ENCODE data around the gene LARP4B.
A peak's percentile ranks its signal among the peaks of the same experiment; 100 is the strongest.

LARP4B gene

GRCh38 chr10:816958-817357 is 114.5 kb downstream of the LARP4B start:
- Histone ChIP-seq H3K9ac (ENCODE audit: low read depth, low read length, poor library complexity) (no peak overlapping the region), H3K4me2 (ENCODE audit: insufficient read depth, low read length, poor library complexity, severe bottlenecking) (no peak overlapping the region), H4K91ac (ENCODE audit: low read depth, low read length, poor library complexity) (no peak overlapping the region), H2AK5ac (ENCODE audit: low read depth, low read length) (no peak overlapping the region), H3K14ac (ENCODE audit: low read length) (no peak overlapping the region), H2BK120ac (ENCODE audit: low read depth, low read length) (no peak overlapping the region), H3K36me3 (replicated peaks in 1 of 2; ENCODE audit: control insufficient read depth in 2 of 2, insufficient read depth in 2 of 2, low read length in 2 of 2) (peaks cover 62 to 98% of the 10 kb centered on the region in 2 donors), H2BK5ac (ENCODE audit: low read length) (no peak overlapping the region), H2BK15ac (ENCODE audit: low read length) (no peak overlapping the region), H3K4me3 (ENCODE audit: low read length in 2 of 2) (peak overlapping the region in 1 of 2 donors; percentile 46), H3K4me1 (ENCODE audit: control insufficient read depth in 2 of 2, insufficient read depth in 1 of 2, low read depth in 1 of 2, low read length in 2 of 2) (no peaks in the 10 kb centered on the region), H2AFZ (ENCODE audit: low read length) (no peak overlapping the region), H3K4ac (ENCODE audit: low read length) (no peak overlapping the region), H3K27ac (replicated peaks; ENCODE audit: low read length) (no peak overlapping the region), H3K23ac (ENCODE audit: low read depth, low read length, poor library complexity) (no peak overlapping the region), H3K9me3 (replicated peaks in 1 of 2; ENCODE audit: control insufficient read depth in 2 of 2, insufficient read depth in 1 of 2, low read depth in 1 of 2, low read length in 2 of 2) (no peaks in the 10 kb centered on the region), H3K27me3 (ENCODE audit: control insufficient read depth in 3 of 3, insufficient read depth in 3 of 3, low read depth in 1 of 3, low read length in 3 of 3) (no peaks in the 10 kb centered on the region), H3K18ac (ENCODE audit: low read length) (peak overlapping the region; percentile 17), H4K8ac (ENCODE audit: low read depth, low read length) (no peak overlapping the region), H2BK12ac (ENCODE audit: low read length) (no peak overlapping the region), H3K79me1 (ENCODE audit: low read depth, low read length) (peaks cover 2% of the 10 kb centered on the region)
- no CpG with 5 or more reads among the region's 10 CpGs for WGBS, 2 donors (ENCODE audit: extremely low coverage in 2 of 2, insufficient read length in 2 of 2, insufficient replicate concordance in 1 of 2)
- no peak for DNase-seq (ENCODE audit: low spot score)

DNA sequence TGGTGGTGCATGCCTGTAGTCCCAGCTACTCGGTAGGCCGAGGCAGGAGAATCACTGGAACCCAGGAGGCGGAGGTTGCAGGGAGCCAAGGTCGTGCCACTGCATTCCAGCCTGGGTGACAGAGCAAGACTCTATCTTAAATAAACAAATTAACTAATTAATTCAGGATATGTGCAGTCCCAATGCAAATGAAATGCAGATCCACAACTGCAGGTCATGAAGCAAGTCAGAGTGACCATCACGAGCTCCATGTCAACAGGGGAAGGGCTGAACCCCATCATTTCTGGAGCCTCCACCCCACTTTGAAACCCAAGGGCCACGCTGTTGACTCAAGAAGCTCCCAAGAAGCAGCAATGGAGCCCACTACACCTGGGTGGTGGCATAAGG is 115.4 kb downstream of the LARP4B start:
- no peaks in the 10 kb centered on the region for H3K27me3 ChIP-seq (ENCODE audit: control insufficient read depth in 3 of 3, insufficient read depth in 3 of 3, low read depth in 1 of 3, low read length in 3 of 3)
- no CpG with 5 or more reads among the region's 6 CpGs for WGBS, 2 donors (ENCODE audit: extremely low coverage in 2 of 2, insufficient read length in 2 of 2, insufficient replicate concordance in 1 of 2)
- no peak overlapping the region for H2AK5ac ChIP-seq (ENCODE audit: low read depth, low read length)
- H3K4me1 ChIP-seq (ENCODE audit: control insufficient read depth in 2 of 2, insufficient read depth in 1 of 2, low read depth in 1 of 2, low read length in 2 of 2): no peaks in the 10 kb centered on the region
- H3K4me3 ChIP-seq (ENCODE audit: low read length in 2 of 2): no peak overlapping the region
- H3K23ac ChIP-seq (ENCODE audit: low read depth, low read length, poor library complexity): no peak overlapping the region
- no peak overlapping the region for H2BK120ac ChIP-seq (ENCODE audit: low read depth, low read length)
- no peak for DNase-seq (ENCODE audit: low spot score)
- H2BK15ac ChIP-seq (ENCODE audit: low read length): no peak overlapping the region
- no peak overlapping the region for H4K91ac ChIP-seq (ENCODE audit: low read depth, low read length, poor library complexity)
- no peak overlapping the region for H3K18ac ChIP-seq (ENCODE audit: low read length)
- H3K79me1 ChIP-seq (ENCODE audit: low read depth, low read length): peaks cover 2% of the 10 kb centered on the region
- no peak overlapping the region for H4K8ac ChIP-seq (ENCODE audit: low read depth, low read length)
- no peak overlapping the region for H2BK5ac ChIP-seq (ENCODE audit: low read length)
- no peak overlapping the region for H3K4ac ChIP-seq (ENCODE audit: low read length)
- no peak overlapping the region for H2BK12ac ChIP-seq (ENCODE audit: low read length)
- H3K14ac ChIP-seq (ENCODE audit: low read length): no peak overlapping the region
- H3K4me2 ChIP-seq (ENCODE audit: insufficient read depth, low read length, poor library complexity, severe bottlenecking): no peak overlapping the region
- H3K9ac ChIP-seq (ENCODE audit: low read depth, low read length, poor library complexity): no peak overlapping the region
- no peak overlapping the region for H2AFZ ChIP-seq (ENCODE audit: low read length)
- H3K9me3 ChIP-seq (replicated peaks in 1 of 2; ENCODE audit: control insufficient read depth in 2 of 2, insufficient read depth in 1 of 2, low read depth in 1 of 2, low read length in 2 of 2): no peaks in the 10 kb centered on the region
- H3K27ac ChIP-seq (replicated peaks; ENCODE audit: low read length): no peak overlapping the region
- H3K36me3 ChIP-seq (replicated peaks in 1 of 2; ENCODE audit: control insufficient read depth in 2 of 2, insufficient read depth in 2 of 2, low read length in 2 of 2): peaks cover 59 to 98% of the 10 kb centered on the region in 2 donors

DNA sequence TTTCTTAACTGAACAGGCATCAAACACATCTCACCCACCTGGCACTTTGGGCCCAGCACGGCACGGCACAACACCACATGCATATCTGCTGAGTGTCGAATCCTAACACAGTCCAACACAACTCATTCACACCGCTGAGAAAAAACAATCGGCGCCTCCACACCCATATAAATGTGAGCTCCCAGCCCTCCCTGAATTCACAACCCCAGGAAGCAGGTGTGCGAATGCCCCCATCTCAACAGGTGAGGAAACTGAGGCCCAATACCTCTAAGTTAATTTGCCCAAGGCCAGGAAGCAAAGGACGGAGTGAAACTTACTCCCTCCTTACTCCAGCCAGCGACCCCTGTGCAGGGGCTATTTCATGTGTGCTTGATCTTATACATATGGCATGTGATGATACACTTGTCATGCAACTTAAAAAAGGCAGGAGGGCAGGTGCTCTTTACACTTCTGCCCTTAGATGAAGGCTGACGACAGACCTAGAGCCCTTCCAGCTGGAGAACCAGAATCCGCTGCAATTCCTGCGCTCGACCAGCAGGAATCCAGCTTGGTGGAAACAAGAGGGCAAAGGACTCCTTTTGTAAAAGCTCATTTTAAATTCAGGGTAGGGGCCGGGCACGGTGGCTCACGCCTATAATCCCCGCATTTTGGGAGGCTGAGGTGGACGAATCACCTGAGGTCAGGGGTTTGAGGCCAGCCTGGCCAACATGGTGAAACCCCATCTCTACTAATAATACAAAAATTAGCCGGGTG is 116.0 kb downstream of the LARP4B start:
- peaks cover 2% of the 10 kb centered on the region for H3K79me1 ChIP-seq (ENCODE audit: low read depth, low read length)
- no peak overlapping the region for H3K18ac ChIP-seq (ENCODE audit: low read length)
- no peak overlapping the region for H2BK5ac ChIP-seq (ENCODE audit: low read length)
- H4K8ac ChIP-seq (ENCODE audit: low read depth, low read length): no peak overlapping the region
- no peak for DNase-seq (ENCODE audit: low spot score)
- H4K91ac ChIP-seq (ENCODE audit: low read depth, low read length, poor library complexity): no peak overlapping the region
- H3K9me3 ChIP-seq (replicated peaks in 1 of 2; ENCODE audit: control insufficient read depth in 2 of 2, insufficient read depth in 1 of 2, low read depth in 1 of 2, low read length in 2 of 2): no peaks in the 10 kb centered on the region
- H3K27me3 ChIP-seq (ENCODE audit: control insufficient read depth in 3 of 3, insufficient read depth in 3 of 3, low read depth in 1 of 3, low read length in 3 of 3): no peaks in the 10 kb centered on the region
- no peak overlapping the region for H2AK5ac ChIP-seq (ENCODE audit: low read depth, low read length)
- H2BK12ac ChIP-seq (ENCODE audit: low read length): no peak overlapping the region
- H2BK120ac ChIP-seq (ENCODE audit: low read depth, low read length): no peak overlapping the region
- no CpG with 5 or more reads among the region's 19 CpGs for WGBS, 2 donors (ENCODE audit: extremely low coverage in 2 of 2, insufficient read length in 2 of 2, insufficient replicate concordance in 1 of 2)
- H3K4me3 ChIP-seq (ENCODE audit: low read length in 2 of 2): no peak overlapping the region
- H3K14ac ChIP-seq (ENCODE audit: low read length): no peak overlapping the region
- no peaks in the 10 kb centered on the region for H3K4me1 ChIP-seq (ENCODE audit: control insufficient read depth in 2 of 2, insufficient read depth in 1 of 2, low read depth in 1 of 2, low read length in 2 of 2)
- H3K27ac ChIP-seq (replicated peaks; ENCODE audit: low read length): no peak overlapping the region
- H2BK15ac ChIP-seq (ENCODE audit: low read length): no peak overlapping the region
- H2AFZ ChIP-seq (ENCODE audit: low read length): no peak overlapping the region
- peaks cover 57 to 96% of the 10 kb centered on the region in 2 donors for H3K36me3 ChIP-seq (replicated peaks in 1 of 2; ENCODE audit: control insufficient read depth in 2 of 2, insufficient read depth in 2 of 2, low read length in 2 of 2)
- no peak overlapping the region for H3K4me2 ChIP-seq (ENCODE audit: insufficient read depth, low read length, poor library complexity, severe bottlenecking)
- H3K4ac ChIP-seq (ENCODE audit: low read length): no peak overlapping the region
- H3K23ac ChIP-seq (ENCODE audit: low read depth, low read length, poor library complexity): no peak overlapping the region
- no peak overlapping the region for H3K9ac ChIP-seq (ENCODE audit: low read depth, low read length, poor library complexity)

- no CpG with 5 or more reads among the region's 34 CpGs for WGBS, 2 donors (ENCODE audit: extremely low coverage in 2 of 2, insufficient read length in 2 of 2, insufficient replicate concordance in 1 of 2)
- Histone ChIP-seq H2BK5ac (ENCODE audit: low read length) (no peak overlapping the region), H3K9ac (ENCODE audit: low read depth, low read length, poor library complexity) (no peak overlapping the region), H3K4me3 (ENCODE audit: low read length in 2 of 2) (peak overlapping the region in 1 of 2 donors; percentile 19), H2BK12ac (ENCODE audit: low read length) (no peak overlapping the region), H3K14ac (ENCODE audit: low read length) (no peak overlapping the region), H3K18ac (ENCODE audit: low read length) (no peak overlapping the region), H2BK120ac (ENCODE audit: low read depth, low read length) (no peak overlapping the region), H3K23ac (ENCODE audit: low read depth, low read length, poor library complexity) (no peak overlapping the region), H3K36me3 (replicated peaks in 1 of 2; ENCODE audit: control insufficient read depth in 2 of 2, insufficient read depth in 2 of 2, low read length in 2 of 2) (peaks cover 51 to 96% of the 10 kb centered on the region in 2 donors), H2AK5ac (ENCODE audit: low read depth, low read length) (no peak overlapping the region), H3K27me3 (ENCODE audit: control insufficient read depth in 3 of 3, insufficient read depth in 3 of 3, low read depth in 1 of 3, low read length in 3 of 3) (no peaks in the 10 kb centered on the region), H2BK15ac (ENCODE audit: low read length) (no peak overlapping the region), H3K9me3 (replicated peaks in 1 of 2; ENCODE audit: control insufficient read depth in 2 of 2, insufficient read depth in 1 of 2, low read depth in 1 of 2, low read length in 2 of 2) (no peaks in the 10 kb centered on the region), H2AFZ (ENCODE audit: low read length) (no peak overlapping the region), H3K27ac (replicated peaks; ENCODE audit: low read length) (no peak overlapping the region), H4K91ac (ENCODE audit: low read depth, low read length, poor library complexity) (no peak overlapping the region), H4K8ac (ENCODE audit: low read depth, low read length) (no peak overlapping the region), H3K79me1 (ENCODE audit: low read depth, low read length) (no peaks in the 10 kb centered on the region), H3K4ac (ENCODE audit: low read length) (no peak overlapping the region), H3K4me1 (ENCODE audit: control insufficient read depth in 2 of 2, insufficient read depth in 1 of 2, low read depth in 1 of 2, low read length in 2 of 2) (no peaks in the 10 kb centered on the region), H3K4me2 (ENCODE audit: insufficient read depth, low read length, poor library complexity, severe bottlenecking) (no peak overlapping the region)
- no peak for DNase-seq (ENCODE audit: low spot score)
Observed at GRCh38 chr10:814536-815302, 116.8 kb downstream of the LARP4B start.
